ENCODE measurements around the gene STON2.

STON2 gene

DNA sequence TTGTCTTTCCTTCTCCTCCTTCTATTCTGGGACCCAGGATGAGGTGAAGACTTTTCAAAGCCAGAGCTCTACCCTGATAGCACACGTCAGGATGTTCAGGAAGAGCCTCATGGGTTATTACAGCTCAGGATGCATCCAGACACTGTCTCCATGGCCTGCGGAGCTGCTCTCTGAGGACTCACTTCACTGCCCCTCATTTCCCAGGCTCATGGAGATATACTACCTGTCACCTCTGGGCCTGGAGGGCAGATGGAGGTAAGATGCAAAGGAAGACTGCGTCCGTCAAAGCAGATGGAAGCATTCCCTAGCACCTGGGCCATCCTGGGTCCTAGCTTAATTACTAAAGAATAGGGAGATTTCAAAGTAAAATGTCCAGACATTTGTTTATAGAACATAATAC, 32.6 kb downstream of the STON2 start:
- no peak for DNase-seq

DNA sequence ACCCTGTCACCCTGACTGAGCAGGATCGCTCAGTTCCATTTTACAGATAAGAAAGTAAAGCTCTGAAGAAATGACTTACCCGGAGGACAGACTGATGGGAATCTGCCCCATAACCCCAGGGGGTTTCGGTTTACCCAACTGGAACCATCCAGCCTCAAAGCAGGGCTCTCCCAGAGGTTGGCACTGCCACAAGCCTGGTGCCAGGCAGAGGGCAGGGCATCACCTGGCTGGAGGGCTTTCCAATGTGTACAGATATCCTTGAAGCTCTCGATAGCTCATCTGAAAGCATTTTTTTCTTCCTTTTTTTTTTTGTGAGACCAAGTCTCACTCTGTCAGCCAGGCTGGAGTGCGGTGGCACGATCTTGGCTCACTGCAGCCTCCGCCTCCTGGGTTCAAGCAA, 33.2 kb downstream of the STON2 start:
- DNase-seq: no peak

DNA sequence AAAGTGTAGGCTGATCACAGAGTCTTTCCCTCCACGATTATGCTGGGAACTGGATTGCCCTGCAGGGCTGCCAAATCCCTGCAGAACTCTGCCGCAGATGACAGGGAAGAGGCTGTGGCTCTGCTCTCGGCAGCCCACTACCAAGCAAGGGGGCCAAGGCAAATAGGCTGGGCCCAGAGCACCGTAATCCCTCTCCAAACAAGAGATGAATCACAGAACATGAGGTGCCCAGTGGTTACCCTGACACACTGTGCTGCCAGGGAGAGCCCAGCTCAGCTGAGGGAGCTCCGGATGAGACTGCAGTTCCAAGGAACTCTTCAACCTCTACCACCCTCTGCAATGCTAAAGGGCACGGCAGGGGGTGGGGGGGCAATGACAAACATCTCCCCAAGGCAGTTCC, 33.9 kb downstream of the STON2 start:
- DNase-seq: no peak

DNA sequence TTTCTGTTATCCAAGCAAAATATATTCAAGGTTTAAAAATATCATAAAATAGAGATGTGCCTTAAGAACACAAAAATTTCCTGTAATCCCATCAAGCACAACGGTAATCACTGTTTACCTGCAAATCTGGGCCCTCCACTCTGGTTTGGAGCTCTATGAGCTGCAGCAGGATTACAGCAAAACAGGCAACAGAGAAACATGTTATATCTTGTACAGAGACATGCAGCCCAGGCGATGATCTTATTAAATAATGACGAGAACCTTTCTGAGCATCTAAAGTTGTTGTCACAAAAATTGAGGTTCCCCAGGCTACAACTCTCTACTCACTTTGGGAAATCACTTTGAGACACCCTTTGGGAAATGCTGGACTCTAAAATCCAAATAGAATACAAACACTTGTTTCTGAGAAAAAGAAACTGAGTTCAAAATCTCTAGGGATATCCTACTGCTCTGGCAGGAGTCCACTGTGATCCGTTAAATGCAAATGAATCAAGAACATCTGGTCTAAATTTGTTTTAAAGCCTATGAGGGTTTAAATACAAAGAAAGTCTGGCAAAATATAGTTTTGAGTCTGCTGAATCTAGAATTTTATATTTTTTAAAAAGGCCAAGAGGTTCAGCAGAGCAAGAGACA, 36.3 kb downstream of the STON2 start:
- no peak for DNase-seq

DNA sequence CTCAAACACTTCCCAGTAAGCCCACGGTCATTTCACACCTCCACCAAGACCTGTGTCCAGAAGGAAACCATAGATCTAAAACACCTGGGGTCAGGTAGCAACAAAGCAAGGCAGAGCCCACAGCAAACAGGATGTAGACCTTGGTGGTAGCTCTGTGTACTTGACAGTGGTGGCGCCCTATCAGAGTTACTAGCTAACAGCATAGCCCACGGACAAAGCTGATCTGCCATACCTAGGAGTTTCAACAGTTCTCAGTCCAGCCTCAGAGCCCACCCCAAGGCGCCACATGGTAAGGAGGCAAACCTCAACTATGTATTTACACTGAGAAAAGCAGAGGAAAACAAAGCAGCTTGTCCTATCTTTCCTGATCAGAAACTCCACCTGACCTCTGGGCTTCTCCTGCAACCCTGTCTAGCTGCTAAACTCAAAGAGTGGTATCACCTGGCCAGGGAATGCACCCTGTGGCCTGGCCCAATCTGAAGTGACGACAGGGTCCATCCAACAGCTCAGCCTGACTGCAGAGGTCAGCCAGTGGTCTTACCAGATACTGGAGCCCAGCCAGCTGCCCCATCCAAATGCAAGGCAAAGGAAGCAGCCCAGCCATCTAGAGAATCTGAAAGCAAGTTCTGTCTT, 46.3 kb downstream of the STON2 start:
- DNase-seq: no peak

GRCh38 chr14:81352413-81352812, 47.7 kb downstream of the STON2 start:
- no peak for DNase-seq

GRCh38 chr14:81351205-81351604, 48.9 kb downstream of the STON2 start:
- no peak for DNase-seq

DNA sequence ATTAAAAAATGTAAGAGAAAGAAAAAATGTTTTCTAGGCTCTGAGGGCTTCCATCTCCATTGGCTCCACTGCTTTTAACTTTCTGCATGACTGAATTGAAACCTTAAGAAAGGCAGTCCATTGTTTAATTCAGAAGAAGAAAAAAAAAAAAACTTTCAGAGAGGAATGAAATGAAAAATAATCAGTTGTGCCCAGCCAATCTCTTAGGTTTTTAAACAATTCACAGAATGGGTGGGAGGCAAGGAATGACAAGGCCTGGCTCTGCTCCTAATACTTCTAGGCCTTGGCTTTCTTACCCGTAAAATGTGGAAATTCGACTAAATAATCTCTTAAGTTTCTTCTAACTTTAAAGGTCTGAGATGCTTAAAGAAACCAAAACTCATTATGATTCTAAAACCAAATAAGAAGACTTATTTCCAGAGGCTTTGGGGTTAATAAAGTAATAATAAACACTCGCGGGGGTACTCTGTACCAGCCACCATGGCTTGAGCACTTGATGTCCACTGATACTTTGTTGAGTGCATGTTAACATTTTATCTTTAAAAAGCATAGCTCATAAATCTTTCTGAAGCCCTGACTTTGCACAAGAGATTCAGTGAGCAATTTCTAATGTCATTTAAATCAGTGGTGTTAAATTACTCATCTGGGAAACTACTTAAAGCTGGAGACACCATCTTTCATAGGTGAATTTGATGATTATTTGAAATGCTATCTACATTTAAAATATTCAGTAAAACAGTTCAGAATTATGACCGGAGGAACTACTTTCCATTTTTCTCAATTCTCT, 49.6 kb downstream of the STON2 start:
- no peak for DNase-seq

DNA sequence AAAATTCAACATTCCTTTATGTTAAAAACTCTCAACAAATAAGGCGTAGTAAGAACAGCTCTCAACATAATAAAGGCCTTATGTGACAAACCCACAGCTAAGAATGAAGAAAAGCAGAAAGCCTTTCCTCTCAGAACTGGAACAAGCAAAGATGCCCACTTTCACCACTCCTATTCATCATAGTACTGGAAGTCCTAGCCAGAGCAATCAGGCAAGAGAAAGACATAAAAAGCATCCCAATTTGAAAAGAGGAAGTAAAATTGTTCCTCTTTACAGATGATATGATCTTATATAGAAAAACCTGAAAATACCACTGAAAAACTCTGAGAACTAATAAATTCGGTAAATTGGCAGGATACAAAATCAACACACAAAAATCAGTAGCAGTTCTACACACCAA, 52.1 kb downstream of the STON2 start:
- DNase-seq: no peak

- DNase-seq: no peak
These were observed 54.3 kb downstream of the STON2 start for GRCh38 chr14:81345781-81346180.

- no peak for DNase-seq
These were observed 55.5 kb downstream of the STON2 start for GRCh38 chr14:81344481-81345160.

GRCh38 chr14:81343701-81344100, 56.4 kb downstream of the STON2 start:
- no peak for DNase-seq

- no peak for DNase-seq
These were observed 57.1 kb downstream of the STON2 start for GRCh38 chr14:81342850-81343580.

DNA sequence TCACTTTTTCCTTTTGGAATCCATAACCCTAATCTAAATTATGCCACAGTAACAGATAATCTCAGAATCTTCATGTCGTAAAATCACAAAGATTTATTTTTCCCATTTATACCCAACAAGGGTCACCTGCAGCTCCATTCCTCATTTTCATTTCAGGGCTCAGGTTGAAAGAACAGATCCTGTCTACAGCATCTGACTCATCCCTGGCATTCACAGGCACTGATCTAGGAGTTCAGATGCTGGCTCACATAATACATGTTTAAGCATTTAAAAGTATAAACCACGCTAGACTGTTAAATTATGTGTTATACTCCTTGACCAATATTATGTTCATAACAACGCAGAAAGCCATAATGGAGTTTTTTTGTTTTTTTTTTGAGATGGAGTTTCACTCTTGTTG, 58.3 kb downstream of the STON2 start:
- no peak for DNase-seq

- no peak for DNase-seq
These were observed 58.8 kb downstream of the STON2 start for GRCh38 chr14:81341370-81341769.

DNA sequence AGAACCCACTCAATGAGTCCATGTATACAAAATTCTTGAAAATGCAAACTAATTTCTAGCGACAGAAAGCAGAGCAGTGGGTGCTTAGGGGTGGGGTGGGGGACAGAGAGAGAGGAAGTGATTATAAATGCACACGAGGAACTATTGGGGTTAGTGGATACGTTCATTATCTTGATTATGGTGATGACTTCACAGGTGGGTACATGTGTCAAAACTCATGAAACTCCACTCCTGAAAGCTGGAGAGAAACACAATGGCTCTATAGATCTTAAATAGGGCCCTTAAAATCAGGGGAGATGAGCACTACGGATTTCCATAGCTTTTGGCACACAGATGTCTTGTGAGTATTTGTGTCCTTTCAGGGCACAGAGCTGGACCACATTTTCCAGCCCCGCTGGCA, 59.9 kb downstream of the STON2 start:
- DNase-seq: no peak

DNA sequence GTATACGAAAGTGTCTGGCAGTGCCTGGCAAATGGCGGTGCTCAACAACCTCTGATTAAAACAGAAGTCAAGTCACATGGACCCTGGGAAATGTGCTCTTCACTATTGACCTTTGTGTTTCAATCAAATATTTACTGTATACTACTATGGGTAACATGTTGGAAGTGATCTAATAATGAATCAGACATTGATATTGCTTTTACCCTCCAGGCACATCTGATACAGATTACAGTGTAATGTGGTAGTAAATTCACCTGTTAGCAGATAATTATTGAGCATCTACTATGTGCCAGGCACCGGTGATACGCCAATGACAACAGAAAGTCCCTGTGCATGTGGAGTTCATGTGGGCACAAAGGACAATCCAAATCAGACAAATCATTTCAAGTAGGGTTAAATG, 63.1 kb downstream of the STON2 start:
- DNase-seq: no peak

DNA sequence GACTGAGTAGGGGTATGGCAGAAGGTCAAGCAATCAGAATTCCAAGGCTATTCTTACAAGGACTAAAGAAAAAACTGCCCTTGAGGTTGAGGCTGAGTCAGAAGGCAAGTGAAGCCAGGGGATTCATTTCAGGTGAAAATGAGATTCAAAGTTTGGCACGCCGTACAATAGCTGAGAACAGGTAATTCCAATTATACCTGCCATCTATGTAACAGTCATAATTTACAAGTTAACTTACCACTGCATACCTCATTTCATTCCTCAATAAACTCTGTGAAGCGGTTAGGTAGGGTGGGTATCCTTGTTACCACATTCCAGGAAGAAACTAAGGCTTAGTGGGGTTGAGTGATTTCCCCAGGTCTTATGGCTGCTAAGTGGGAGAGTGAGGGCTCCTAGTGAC, 64.1 kb downstream of the STON2 start:
- DNase-seq: no peak

DNA sequence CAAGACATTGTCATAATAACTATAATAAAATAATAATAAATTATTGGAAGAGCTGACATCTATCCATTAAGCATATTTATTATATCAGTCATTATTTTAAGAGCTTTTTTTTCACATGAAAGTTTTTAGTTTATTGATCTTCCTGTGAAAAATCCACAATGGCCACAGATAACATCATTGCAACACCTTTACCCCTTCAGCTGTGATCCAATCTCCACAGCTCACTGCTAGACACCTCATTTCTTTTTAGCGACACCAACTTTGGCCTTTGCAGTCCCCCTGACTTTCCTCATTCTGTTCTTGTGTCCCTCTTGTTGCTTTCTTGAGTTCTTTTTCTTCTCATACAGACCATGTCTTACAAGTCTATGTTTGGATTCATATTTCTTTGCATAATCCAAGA, 67.4 kb downstream of the STON2 start:
- DNase-seq: no peak

- DNase-seq: no peak
These were observed 68.7 kb downstream of the STON2 start for GRCh38 chr14:81331229-81332021.

- DNase-seq: no peak
These were observed 69.5 kb downstream of the STON2 start for GRCh38 chr14:81330619-81331122.
